VCaP (cell line): Measurements from ENCODE around the gene GTPBP1.

ENCODE experiments used
- H3K27ac ChIP-seq: fragments of 450-650 bp; 2 replicates; pipeline ENCODE4 v1.5.1; 2017
- TF ChIP-seq, protein P1 (sequence below): fragments of 450-650 bp; conservative IDR thresholded peaks from 2 replicates; pipeline ENCODE4 v1.5.1; 2017; ENCODE audit warnings: mild to moderate bottlenecking, moderate library complexity

GTPBP1 gene

DNA sequence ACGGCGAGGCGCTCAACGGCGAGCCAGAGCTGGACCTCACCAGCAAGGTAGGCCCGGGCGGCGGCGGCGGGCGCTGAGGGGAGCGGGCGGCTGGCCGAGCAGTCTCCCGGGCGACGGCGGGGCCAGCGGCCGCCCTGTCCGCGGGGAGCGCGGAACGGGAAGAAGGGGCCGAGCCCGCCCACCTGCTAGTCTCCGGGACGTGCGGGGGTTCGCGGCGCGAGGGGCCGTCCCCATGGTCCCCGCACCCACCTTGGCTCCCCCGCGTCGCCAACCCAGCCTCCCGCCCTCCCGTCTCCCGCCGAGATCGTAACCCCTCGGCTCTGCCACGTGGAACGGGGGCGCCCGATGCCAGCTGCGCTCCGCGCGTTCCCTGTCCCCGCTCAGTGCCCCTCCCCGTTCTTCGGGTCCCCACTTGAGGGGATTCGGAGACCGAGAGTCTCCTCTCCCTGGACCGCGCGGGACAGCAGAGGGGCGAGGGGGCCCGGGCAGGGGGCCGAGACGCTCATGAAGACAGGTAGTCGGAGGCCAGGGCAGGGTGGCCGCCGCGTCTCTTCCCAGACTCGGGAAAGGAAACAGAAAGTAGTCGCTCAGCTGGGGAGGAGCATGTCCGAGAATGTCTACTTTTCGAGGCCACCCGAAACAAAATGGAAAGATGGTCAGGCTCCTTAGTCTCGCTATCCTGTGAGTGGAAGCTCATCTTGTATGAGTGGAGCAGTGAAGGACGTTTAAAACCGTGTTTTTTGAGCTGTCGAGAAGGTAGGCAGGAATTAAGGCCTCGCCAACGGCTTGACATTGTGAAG, 557 bp downstream of the GTPBP1 start:
- peak overlapping the region; percentile 90 for H3K27ac ChIP-seq
- TF ChIP-seq, protein P1, sequence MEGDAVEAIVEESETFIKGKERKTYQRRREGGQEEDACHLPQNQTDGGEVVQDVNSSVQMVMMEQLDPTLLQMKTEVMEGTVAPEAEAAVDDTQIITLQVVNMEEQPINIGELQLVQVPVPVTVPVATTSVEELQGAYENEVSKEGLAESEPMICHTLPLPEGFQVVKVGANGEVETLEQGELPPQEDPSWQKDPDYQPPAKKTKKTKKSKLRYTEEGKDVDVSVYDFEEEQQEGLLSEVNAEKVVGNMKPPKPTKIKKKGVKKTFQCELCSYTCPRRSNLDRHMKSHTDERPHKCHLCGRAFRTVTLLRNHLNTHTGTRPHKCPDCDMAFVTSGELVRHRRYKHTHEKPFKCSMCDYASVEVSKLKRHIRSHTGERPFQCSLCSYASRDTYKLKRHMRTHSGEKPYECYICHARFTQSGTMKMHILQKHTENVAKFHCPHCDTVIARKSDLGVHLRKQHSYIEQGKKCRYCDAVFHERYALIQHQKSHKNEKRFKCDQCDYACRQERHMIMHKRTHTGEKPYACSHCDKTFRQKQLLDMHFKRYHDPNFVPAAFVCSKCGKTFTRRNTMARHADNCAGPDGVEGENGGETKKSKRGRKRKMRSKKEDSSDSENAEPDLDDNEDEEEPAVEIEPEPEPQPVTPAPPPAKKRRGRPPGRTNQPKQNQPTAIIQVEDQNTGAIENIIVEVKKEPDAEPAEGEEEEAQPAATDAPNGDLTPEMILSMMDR: no peak

DNA sequence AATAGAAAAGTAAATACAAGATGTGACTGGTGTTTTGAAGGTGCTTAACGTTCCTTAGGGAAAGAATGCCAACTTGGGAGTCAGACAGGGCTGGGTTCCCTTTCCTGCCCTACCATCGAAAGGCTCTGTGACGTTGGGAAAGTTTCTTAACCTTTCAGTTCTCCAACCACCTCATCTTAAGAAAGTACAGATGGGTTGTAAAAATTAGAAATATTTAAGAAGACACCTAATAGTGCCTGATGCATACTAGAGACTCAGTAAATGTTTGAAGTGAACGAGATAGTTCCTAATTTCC, 1.1 kb downstream of the GTPBP1 start:
- TF ChIP-seq, protein P1: no peak
- peak overlapping the region; percentile 90 for H3K27ac ChIP-seq

DNA sequence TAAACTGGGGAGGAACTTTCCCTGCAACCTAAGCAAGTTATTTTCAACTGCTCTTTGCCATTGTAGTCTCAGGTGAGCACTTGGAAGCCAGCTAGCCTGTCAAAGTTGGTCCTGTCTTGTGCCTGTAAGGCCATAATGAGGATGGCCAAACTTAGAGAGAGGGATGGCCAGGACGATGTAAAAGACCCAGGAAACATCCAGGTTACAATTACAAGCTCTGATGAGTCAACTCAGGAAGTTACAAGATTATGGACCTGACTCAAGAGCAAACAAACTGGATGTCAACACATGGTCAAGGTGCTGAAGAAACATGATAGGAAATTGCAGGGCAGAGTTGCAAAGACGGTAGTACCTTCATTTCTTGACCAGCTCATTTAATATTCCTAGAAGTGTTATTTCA, 1.6 kb downstream of the GTPBP1 start:
- peak overlapping the region; percentile 90 for H3K27ac ChIP-seq
- TF ChIP-seq, protein P1: no peak

DNA sequence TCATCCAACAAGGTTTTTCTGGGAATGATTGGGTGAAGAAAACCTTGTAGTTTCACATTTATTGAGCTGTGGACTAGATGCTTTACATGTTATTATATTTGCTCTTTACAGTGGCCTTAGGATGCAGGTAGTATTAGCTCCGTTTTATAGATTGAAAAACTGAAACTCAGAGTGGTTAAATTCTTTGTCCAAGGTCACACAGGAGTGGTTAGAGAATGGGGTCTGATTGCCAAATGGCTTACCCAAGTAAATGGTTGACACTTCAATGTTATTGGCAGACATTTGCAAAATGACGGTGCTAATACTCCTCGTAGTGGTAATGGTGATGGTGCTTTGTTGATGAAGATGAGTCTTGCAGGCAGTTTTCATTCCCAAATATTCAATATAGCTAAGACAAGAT, 2.2 kb downstream of the GTPBP1 start:
- TF ChIP-seq, protein P1: no peak
- H3K27ac ChIP-seq: peak overlapping the region; percentile 90

DNA sequence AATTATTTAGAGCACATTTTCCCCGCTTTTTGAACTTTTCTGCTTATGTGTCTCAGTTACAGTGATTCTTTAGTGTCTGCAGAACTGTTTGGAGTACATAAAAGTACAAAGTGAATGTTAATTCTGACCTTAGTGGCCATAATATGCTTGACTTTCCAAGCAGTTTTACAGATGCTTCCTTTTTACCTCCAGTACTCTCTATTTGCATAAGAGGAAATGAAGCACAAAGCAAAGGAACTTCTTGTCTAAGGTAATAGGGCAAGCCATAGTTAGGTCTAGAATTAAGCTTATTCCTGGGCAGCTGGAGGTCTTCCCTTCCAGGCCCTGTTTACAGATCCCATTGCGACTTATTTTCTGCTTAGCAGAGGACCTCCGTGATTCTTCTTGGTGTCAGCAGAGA, 3.6 kb downstream of the GTPBP1 start:
- no peak overlapping the region for H3K27ac ChIP-seq
- TF ChIP-seq, protein P1: no peak

DNA sequence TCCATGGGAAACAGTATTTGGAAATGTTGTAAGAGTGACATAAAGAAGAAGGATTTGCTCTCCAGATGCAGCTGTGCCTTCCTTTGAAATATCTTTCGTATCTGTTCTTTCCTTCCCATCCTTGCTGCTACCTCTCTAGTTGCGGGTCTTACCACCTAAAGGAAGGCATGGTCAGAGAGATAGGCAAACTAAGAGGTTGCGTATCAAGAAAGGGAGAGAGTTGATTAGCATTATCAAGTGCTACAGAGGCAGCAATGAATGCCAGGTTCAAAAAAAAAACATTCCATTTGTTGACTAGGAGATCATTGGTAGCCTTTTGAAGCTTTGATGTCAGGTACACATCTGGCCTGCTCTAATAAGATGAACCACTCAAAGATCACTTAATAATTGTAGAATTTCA, 4.6 kb downstream of the GTPBP1 start:
- no peak overlapping the region for H3K27ac ChIP-seq
- TF ChIP-seq, protein P1: no peak

DNA sequence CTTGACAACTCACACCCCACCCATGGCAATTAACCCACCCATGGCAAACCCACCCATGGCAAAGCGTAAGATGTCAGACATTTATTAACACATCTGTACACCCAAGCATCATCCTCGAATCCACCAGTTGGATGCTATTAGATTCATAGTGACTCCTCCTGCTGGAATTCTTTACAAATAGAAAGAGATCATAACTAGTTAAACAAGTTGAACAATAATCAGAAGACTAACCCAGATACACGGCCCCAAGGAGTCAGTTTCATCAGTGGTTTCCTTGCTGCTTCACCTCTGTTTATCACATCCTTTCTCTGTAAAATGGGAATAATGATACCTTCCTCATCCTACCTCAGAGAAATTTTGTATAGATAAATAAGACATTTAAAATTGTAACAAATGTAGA, 5.1 kb downstream of the GTPBP1 start:
- no peak overlapping the region for H3K27ac ChIP-seq
- TF ChIP-seq, protein P1: no peak
